ENCODE data around the gene F12. TPM values are rescaled to one million over a fixed set of nuclear protein-coding genes. Genes with fewer than 3 reads are reported as not detected.

Gene F12
- total and polyA plus RNA-seq, 2 of the 8 experiments (the other 6 are each of a cell fraction or from before 2014, with no cell fraction given), result 6.5 to 7.8 TPM

DNA sequence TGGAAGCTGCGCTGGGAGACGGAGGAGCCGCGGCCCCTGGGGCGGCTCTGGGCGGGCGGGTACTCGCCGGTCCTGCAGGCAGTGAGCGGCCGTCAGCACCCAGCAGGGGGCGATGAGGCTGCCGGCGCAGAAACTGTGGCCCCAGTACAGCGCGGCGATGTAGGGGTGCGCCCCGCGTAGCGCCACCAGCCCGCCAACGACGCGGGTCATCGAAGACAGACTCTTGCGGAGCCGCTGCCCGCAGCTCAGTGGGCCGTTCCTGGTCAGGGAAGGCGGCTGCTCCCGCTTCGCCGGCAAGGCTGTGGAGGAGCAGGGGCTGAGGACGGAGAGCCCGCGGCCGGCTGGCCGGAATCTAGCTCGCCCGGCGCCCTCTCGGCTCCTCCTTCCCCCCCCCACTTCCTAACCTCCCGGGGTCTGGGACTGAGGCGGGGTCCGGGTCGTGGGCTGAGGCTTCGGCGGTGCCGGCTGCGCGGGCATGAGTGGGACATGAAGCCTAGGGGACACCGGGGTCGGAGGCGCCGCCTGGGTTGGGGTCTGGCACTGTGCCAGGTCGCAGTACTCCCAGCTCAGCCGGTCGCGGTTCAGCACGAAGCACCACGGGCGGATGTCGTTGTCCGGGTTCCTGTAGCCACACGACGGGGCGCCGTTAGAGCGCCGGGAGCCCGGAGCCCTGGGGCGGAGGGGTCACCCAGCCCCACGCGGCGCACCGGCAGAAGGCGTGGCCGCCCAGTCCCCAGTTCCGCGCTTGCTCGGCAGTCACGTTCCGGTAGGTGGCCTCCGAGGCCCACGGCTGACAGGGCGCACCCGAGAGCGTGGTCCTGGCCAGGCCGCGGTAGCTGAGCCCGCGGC, 5.3 kb downstream of the F12 start (continued):
- TF ChIP-seq ZNF274 (IDR thresholded peaks at IDR 0.05; ENCODE audit: borderline replicate concordance, extremely low read depth, low read length), result no peak
- TF ChIP-seq RBBP5 (IDR thresholded peaks at IDR 0.05; ENCODE audit: borderline replicate concordance, low read depth, low read length), result 0 out of 2 replicates have a peak, but pooled peaks have one; percentile 23
- peak; percentile 48 to 74 for TF ChIP-seq RAD21 (IDR thresholded peaks at IDR 0.05 in 1 of 2, conservative IDR thresholded peaks at IDR 0.05 in 1 of 2; ENCODE audit: low read depth in 2 of 2, low read length in 2 of 2)
- TF ChIP-seq, protein P1, sequence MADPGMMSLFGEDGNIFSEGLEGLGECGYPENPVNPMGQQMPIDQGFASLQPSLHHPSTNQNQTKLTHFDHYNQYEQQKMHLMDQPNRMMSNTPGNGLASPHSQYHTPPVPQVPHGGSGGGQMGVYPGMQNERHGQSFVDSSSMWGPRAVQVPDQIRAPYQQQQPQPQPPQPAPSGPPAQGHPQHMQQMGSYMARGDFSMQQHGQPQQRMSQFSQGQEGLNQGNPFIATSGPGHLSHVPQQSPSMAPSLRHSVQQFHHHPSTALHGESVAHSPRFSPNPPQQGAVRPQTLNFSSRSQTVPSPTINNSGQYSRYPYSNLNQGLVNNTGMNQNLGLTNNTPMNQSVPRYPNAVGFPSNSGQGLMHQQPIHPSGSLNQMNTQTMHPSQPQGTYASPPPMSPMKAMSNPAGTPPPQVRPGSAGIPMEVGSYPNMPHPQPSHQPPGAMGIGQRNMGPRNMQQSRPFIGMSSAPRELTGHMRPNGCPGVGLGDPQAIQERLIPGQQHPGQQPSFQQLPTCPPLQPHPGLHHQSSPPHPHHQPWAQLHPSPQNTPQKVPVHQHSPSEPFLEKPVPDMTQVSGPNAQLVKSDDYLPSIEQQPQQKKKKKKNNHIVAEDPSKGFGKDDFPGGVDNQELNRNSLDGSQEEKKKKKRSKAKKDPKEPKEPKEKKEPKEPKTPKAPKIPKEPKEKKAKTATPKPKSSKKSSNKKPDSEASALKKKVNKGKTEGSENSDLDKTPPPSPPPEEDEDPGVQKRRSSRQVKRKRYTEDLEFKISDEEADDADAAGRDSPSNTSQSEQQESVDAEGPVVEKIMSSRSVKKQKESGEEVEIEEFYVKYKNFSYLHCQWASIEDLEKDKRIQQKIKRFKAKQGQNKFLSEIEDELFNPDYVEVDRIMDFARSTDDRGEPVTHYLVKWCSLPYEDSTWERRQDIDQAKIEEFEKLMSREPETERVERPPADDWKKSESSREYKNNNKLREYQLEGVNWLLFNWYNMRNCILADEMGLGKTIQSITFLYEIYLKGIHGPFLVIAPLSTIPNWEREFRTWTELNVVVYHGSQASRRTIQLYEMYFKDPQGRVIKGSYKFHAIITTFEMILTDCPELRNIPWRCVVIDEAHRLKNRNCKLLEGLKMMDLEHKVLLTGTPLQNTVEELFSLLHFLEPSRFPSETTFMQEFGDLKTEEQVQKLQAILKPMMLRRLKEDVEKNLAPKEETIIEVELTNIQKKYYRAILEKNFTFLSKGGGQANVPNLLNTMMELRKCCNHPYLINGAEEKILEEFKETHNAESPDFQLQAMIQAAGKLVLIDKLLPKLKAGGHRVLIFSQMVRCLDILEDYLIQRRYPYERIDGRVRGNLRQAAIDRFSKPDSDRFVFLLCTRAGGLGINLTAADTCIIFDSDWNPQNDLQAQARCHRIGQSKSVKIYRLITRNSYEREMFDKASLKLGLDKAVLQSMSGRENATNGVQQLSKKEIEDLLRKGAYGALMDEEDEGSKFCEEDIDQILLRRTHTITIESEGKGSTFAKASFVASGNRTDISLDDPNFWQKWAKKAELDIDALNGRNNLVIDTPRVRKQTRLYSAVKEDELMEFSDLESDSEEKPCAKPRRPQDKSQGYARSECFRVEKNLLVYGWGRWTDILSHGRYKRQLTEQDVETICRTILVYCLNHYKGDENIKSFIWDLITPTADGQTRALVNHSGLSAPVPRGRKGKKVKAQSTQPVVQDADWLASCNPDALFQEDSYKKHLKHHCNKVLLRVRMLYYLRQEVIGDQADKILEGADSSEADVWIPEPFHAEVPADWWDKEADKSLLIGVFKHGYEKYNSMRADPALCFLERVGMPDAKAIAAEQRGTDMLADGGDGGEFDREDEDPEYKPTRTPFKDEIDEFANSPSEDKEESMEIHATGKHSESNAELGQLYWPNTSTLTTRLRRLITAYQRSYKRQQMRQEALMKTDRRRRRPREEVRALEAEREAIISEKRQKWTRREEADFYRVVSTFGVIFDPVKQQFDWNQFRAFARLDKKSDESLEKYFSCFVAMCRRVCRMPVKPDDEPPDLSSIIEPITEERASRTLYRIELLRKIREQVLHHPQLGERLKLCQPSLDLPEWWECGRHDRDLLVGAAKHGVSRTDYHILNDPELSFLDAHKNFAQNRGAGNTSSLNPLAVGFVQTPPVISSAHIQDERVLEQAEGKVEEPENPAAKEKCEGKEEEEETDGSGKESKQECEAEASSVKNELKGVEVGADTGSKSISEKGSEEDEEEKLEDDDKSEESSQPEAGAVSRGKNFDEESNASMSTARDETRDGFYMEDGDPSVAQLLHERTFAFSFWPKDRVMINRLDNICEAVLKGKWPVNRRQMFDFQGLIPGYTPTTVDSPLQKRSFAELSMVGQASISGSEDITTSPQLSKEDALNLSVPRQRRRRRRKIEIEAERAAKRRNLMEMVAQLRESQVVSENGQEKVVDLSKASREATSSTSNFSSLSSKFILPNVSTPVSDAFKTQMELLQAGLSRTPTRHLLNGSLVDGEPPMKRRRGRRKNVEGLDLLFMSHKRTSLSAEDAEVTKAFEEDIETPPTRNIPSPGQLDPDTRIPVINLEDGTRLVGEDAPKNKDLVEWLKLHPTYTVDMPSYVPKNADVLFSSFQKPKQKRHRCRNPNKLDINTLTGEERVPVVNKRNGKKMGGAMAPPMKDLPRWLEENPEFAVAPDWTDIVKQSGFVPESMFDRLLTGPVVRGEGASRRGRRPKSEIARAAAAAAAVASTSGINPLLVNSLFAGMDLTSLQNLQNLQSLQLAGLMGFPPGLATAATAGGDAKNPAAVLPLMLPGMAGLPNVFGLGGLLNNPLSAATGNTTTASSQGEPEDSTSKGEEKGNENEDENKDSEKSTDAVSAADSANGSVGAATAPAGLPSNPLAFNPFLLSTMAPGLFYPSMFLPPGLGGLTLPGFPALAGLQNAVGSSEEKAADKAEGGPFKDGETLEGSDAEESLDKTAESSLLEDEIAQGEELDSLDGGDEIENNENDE (IDR thresholded peaks at IDR 0.05; ENCODE audit: insufficient replicate concordance, low read length), result no peak
- no peak for TF ChIP-seq NRF1 (IDR thresholded peaks at IDR 0.05; ENCODE audit: low read depth, low read length)
- TF ChIP-seq MAFK (IDR thresholded peaks at IDR 0.05; ENCODE audit: low read depth, low read length), result no peak
